Dendritic cell treated with granulocyte-macrophage colony-stimulating factor and Interleukin-4, amounts not matched to agents 40 ng/mL and 50 ng/mL, for 4 days (primary cell): ENCODE measurements around the gene HMCES.
"Not testable (repeated sequence)": the region's sequence is repeated elsewhere in the genome, so short reads cannot be mapped to it uniquely, and the experiment has no call there.

Source experiments
- H3K27ac Mint-ChIP-seq: one replicate; pipeline ENCODE4 v1.8.0; 2022; ENCODE audit warnings: mild to moderate bottlenecking, mixed read lengths
- H3K27me3 Mint-ChIP-seq: one replicate; pipeline ENCODE4 v1.8.0; 2022; ENCODE audit warnings: mild to moderate bottlenecking, mixed read lengths
- H3K36me3 Mint-ChIP-seq: one replicate; pipeline ENCODE4 v1.8.0; 2022; ENCODE audit warnings: low read depth, mixed read lengths
- H3K4me1 Mint-ChIP-seq: one replicate; pipeline ENCODE4 v1.8.0; 2022; ENCODE audit warnings: low read depth, mixed read lengths
- H3K4me3 Mint-ChIP-seq: one replicate; pipeline ENCODE4 v1.8.0; 2022; ENCODE audit warnings: mild to moderate bottlenecking, moderate library complexity, mixed read lengths
- H3K9me3 Mint-ChIP-seq: one replicate; pipeline ENCODE4 v1.8.0; 2022; ENCODE audit warnings: mixed read lengths
- intact Hi-C: fragments of 100-400 bp; cut with micrococcal nuclease; formaldehyde crosslinking; loops from one replicate; pipeline ENCODE4 v1.15.0; 2022

The HMCES gene

GRCh38 chr3:129245641-129246306, 32.9 kb upstream of the HMCES start:
- Mint-ChIP-seq H3K36me3 (peaks cover 29% of the 10 kb centered on the region), H3K27ac (peak overlapping the region; percentile 78), H3K4me1 (peaks cover 41% of the 10 kb centered on the region)
- H3K9me3 Mint-ChIP-seq, H3K4me3 Mint-ChIP-seq, H3K27me3 Mint-ChIP-seq: not testable (repeated sequence)
- intact Hi-C loops, result loop anchor here (1.0 to 5.0 kb wide), 3 partner anchors 19 to 193 kb away; partner anchors contain the start of gene CNBP

- intact Hi-C loops, result loop anchor here (5.0 kb wide), 1 partner anchor 194 kb away; no protein-coding TSS in a partner anchor
- Mint-ChIP-seq H3K4me1 (peaks cover 37% of the 10 kb centered on the region), H3K36me3 (peaks cover 33% of the 10 kb centered on the region), H3K27me3 (no peaks in the 10 kb centered on the region), H3K27ac (no peak overlapping the region), H3K9me3 (no peaks in the 10 kb centered on the region), H3K4me3 (no peak overlapping the region)
These were observed 32.0 kb upstream of the HMCES start for GRCh38 chr3:129246636-129247035.

DNA sequence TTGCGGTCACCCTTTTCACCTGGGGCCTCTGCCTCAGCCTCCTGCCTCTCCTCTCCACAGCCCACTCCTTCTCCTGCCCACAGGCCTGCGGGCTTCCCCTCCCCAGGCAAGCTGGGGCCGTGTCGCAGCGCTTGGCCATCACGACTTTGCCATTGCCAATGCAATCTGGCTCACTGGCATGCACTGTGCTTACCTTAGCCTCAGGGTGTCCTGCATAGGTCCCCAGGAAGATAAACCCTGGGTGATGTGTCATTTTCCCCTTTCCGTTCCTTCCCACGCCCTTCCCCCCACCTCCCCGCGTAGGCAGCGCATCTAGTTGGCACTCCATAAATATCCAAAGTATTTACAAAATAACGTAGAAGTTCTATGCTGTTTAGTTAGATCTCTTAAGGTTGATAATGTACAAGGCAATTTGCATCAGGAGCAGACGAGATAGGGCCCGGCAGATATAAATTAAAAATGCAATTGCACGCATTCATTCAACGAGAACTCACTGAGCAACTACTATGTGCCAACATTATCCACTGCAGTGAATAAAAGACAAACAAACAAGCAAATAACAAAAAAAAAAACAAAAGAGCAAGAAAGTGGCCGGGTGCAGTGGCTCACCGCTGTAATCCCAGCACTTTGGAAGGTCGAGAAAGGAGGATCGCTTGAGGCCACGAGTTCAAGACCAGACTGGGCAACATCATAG, 30.2 kb upstream of the HMCES start:
- H3K9me3 Mint-ChIP-seq, result no peaks in the 10 kb centered on the region
- H3K36me3 Mint-ChIP-seq, result peaks cover 37% of the 10 kb centered on the region
- intact Hi-C loops, result loop anchor here (5.0 kb wide), 1 partner anchor 196 kb away; no protein-coding TSS in a partner anchor
- peak overlapping the region; percentile 91 for H3K4me3 Mint-ChIP-seq
- peaks cover 38% of the 10 kb centered on the region for H3K4me1 Mint-ChIP-seq
- H3K27me3 Mint-ChIP-seq, result no peaks in the 10 kb centered on the region
- peak overlapping the region; percentile 97 for H3K27ac Mint-ChIP-seq

DNA sequence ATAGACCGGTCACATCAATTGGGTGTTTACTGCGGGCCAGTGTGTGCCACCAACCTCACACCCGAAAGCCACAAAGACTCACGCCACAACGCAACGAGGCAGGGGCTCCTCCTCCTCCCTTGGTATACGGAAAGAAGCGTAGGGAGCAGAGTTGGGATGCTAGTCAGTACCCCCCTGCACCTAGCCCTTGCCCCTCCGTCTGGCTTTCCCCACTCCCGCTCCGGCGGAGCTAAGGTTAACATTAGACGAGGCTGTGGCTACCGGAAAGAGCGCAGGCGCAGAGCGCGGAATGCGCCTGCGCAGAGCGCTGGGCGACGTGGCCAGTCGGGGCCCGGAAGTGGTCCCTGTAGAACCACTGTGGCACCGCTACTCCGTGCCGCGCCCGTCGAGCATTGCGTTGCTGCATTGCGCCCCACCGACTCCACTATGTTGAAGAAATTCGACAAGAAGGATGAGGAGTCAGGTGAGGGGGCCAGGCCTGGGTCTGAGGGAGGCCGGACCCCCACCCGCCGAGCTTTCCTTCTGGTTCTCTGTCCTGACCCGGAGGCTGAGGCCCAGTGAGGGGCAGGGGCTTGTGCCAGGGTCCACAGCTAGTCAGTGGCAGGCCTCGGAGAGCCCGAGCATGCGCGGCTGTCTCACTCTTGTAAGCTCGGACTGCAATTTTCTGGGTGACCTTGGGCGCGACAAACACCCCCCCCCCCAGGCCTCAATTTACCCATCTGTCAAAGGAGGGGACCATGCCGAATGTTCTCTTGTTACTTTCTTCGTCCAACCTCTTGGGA, 29.2 kb upstream of the HMCES start, which contains the start of gene COPG1:
Gene COPG1 (plus strand): TSS at position 323 of the 782 bp plus-strand sequence. CDS start 104 bp downstream, at position 427.
- Mint-ChIP-seq H3K27ac (peak within 1 kb of the TSS; percentile 97), H3K36me3 (peaks cover 46% of the 10 kb centered on the region), H3K27me3 (no peaks in the 10 kb centered on the region), H3K4me3 (peak within 1 kb of the TSS; percentile 91), H3K4me1 (peaks cover 38% of the 10 kb centered on the region), H3K9me3 (no peaks in the 10 kb centered on the region)
- intact Hi-C loops, result loop anchor here (1.0 to 5.0 kb wide), 2 partner anchors 88 to 197 kb away; partner anchors contain the start of gene ISY1

- no peak overlapping the region for H3K27ac Mint-ChIP-seq
- no peaks in the 10 kb centered on the region for H3K27me3 Mint-ChIP-seq
- H3K4me1 Mint-ChIP-seq, result peaks cover 29% of the 10 kb centered on the region
- intact Hi-C loops, result no loop called here
- H3K4me3 Mint-ChIP-seq, result no peak overlapping the region
- no peaks in the 10 kb centered on the region for H3K9me3 Mint-ChIP-seq
- H3K36me3 Mint-ChIP-seq, result peaks cover 79% of the 10 kb centered on the region
These were observed 25.9 kb upstream of the HMCES start for GRCh38 chr3:129252748-129253147.

GRCh38 chr3:129254536-129255230, 24.0 kb upstream of the HMCES start:
- Mint-ChIP-seq H3K27me3 (no peaks in the 10 kb centered on the region), H3K36me3 (peaks cover 90% of the 10 kb centered on the region), H3K27ac (no peak overlapping the region), H3K4me3 (no peak overlapping the region), H3K4me1 (peaks cover 18% of the 10 kb centered on the region), H3K9me3 (no peaks in the 10 kb centered on the region)
- intact Hi-C loops, result no loop called here

GRCh38 chr3:129256270-129256669, 22.4 kb upstream of the HMCES start:
- Mint-ChIP-seq H3K27me3 (no peaks in the 10 kb centered on the region), H3K9me3 (no peaks in the 10 kb centered on the region), H3K4me1 (peaks cover 9% of the 10 kb centered on the region), H3K4me3 (no peak overlapping the region), H3K27ac (no peak overlapping the region), H3K36me3 (peaks cover 100% of the 10 kb centered on the region)
- intact Hi-C loops, result no loop called here

DNA sequence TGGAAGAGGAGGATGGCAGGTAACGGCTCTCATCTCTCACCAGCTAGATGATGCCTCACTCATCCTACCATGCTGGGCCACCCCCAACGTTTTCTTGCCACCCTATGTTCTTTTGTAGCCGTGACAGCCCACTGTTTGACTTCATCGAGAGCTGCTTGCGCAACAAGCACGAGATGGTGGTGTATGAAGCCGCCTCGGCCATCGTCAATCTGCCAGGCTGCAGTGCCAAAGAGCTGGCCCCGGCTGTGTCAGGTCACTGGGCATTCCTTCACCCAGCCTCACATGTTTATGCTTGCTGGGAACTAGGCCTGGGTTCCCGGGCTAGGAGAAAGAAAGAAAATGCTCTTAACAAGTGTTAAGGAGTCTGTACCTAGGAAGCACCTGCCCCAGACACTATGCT, 21.1 kb upstream of the HMCES start:
- Mint-ChIP-seq H3K36me3 (peaks cover 100% of the 10 kb centered on the region), H3K4me3 (no peak overlapping the region), H3K4me1 (peaks cover 3% of the 10 kb centered on the region), H3K27ac (no peak overlapping the region), H3K27me3 (no peaks in the 10 kb centered on the region), H3K9me3 (no peaks in the 10 kb centered on the region)
- intact Hi-C loops, result no loop called here

GRCh38 chr3:129259612-129260477, 18.8 kb upstream of the HMCES start:
- peaks cover 100% of the 10 kb centered on the region for H3K36me3 Mint-ChIP-seq
- no peaks in the 10 kb centered on the region for H3K9me3 Mint-ChIP-seq
- H3K4me1 Mint-ChIP-seq, result no peaks in the 10 kb centered on the region
- no peaks in the 10 kb centered on the region for H3K27me3 Mint-ChIP-seq
- intact Hi-C loops, result no loop called here
- H3K27ac Mint-ChIP-seq, result no peak overlapping the region
- no peak overlapping the region for H3K4me3 Mint-ChIP-seq

DNA sequence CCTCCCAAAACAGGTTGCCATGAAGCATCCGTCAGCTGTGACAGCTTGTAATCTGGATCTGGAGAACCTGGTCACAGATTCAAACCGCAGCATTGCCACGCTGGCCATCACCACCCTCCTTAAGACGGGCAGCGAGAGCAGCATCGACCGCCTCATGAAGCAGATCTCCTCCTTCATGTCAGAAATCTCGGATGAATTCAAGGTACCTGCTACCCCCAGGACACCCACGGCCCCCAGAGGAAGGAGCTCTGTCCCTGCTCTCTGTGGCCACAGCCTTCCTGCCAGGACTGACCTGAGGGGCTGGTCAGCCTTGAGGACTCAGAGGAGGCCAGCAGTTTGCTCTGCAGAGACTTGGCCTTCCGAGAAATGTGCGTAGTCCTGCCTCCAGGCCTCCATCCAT, 18.1 kb upstream of the HMCES start:
- intact Hi-C loops, result no loop called here
- Mint-ChIP-seq H3K27ac (no peak overlapping the region), H3K36me3 (peaks cover 100% of the 10 kb centered on the region), H3K4me1 (no peaks in the 10 kb centered on the region), H3K27me3 (no peaks in the 10 kb centered on the region), H3K4me3 (no peak overlapping the region), H3K9me3 (no peaks in the 10 kb centered on the region)

DNA sequence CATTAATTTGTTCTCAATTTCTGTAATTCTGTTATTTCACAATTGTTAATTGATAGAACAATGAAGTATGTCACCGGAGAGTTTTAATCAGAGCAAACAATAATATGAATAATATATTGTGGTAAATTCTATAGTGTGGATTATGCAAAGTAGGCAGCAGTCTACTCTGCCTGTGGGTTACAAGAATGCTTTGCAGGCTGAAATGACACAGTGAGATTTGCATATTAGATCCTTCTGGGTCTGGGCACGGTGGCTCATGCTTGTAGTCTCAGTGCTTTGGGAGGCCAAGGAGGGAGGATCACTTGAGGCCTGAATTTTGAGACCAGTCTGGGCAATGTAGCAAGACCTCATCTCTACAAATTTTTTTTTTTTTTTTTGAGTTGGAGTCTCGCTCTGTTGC, 16.8 kb upstream of the HMCES start:
- Mint-ChIP-seq H3K4me1 (no peaks in the 10 kb centered on the region), H3K36me3 (peaks cover 100% of the 10 kb centered on the region), H3K27me3 (no peaks in the 10 kb centered on the region), H3K27ac (no peak overlapping the region), H3K9me3 (no peaks in the 10 kb centered on the region), H3K4me3 (no peak overlapping the region)
- intact Hi-C loops, result no loop called here

- Mint-ChIP-seq H3K4me1 (no peaks in the 10 kb centered on the region), H3K36me3 (peaks cover 100% of the 10 kb centered on the region), H3K27me3 (no peaks in the 10 kb centered on the region), H3K27ac (no peak overlapping the region), H3K9me3 (no peaks in the 10 kb centered on the region), H3K4me3 (no peak overlapping the region)
- intact Hi-C loops, result no loop called here
These were observed 15.3 kb upstream of the HMCES start for GRCh38 chr3:129263161-129263910.
